LNCaP clone FGC (cell line): ENCODE measurements around the gene LCE2B.

Experiments
- DNase-seq: peaks from one replicate; pipeline ENCODE4 v3.0.0-alpha.2; 2011; ENCODE audit warnings: low read depth
- H3K4me3 ChIP-seq: 2 replicates; pipeline ENCODE4 v1.5.1; 2011; ENCODE audit warnings: mild to moderate bottlenecking, low read depth, low read length, control low read depth
- CTCF ChIP-seq: IDR thresholded peaks from 2 replicates; pipeline ENCODE4 v1.5.1; 2012; ENCODE audit warnings: mild to moderate bottlenecking; ENCODE audit not compliant: control insufficient read depth, insufficient read depth; ENCODE audit errors: extremely low read depth

LCE2B gene

GRCh38 chr1:152681616-152682015, 4.3 kb upstream of the LCE2B start:
- no peak overlapping the region for H3K4me3 ChIP-seq
- TF ChIP-seq CTCF: no peak
- no peak for DNase-seq

GRCh38 chr1:152683846-152684245, 2.1 kb upstream of the LCE2B start:
- TF ChIP-seq CTCF: no peak
- no peak for DNase-seq
- no peak overlapping the region for H3K4me3 ChIP-seq

GRCh38 chr1:152697701-152698600, 12.0 kb downstream of the LCE2B start, which contains the start of gene LCE2A:
LCE2A (plus strand) TSS chr1:152698345; CDS start chr1:152698902, 557 bp downstream.
- no peak for TF ChIP-seq CTCF
- DNase-seq: no peak
- H3K4me3 ChIP-seq: no peak within 1 kb of the TSS

- TF ChIP-seq CTCF: no peak
- H3K4me3 ChIP-seq: no peak overlapping the region
- DNase-seq: no peak
These were observed 13.8 kb downstream of the LCE2B start for GRCh38 chr1:152699746-152700145.

DNA sequence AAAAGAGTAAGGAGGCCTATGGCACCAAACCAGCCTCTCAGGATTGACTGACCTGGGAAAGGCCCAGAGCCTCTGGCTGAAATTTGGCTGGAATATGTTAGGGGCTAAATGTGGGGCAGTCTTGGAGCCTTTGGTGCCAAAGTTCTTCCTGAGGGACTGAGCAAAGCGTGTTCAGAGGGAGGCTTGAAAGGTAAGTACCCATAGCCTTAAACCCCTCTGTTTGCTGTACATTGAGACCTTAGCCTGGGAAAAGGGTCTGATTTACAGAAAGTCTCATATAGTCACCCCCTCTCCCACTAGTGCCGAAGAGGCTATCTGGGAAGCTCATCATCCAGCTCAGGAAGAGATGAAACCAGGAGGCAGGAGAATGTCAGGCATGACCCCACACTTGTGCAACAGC, 21.9 kb downstream of the LCE2B start, which contains the start of gene LCE4A:
Gene LCE4A (plus strand): TSS at position 301 of the 400 bp plus-strand sequence. CDS start 916 bp downstream, outside the sequence.
- H3K4me3 ChIP-seq: no peak within 1 kb of the TSS
- TF ChIP-seq CTCF: no peak
- no peak for DNase-seq

- DNase-seq: no peak
These were observed 32.3 kb downstream of the LCE2B start for GRCh38 chr1:152718238-152718637.

More at GRCh38 chr1:152718238-152718637, 32.3 kb downstream of the LCE2B start:
- TF ChIP-seq CTCF: no peak
- no peak overlapping the region for H3K4me3 ChIP-seq
